Stomach smooth muscle (tissue), 2 donors: ENCODE data around the gene ARHGEF10L.

Experiments used
- H3K27ac ChIP-seq: one replicate; pipeline ENCODE4 v1.7.0; 2013; ENCODE audit warnings: mild to moderate bottlenecking, low read length, inconsistent platforms
- H3K27me3 ChIP-seq, 2 donors: one replicate each; pipeline ENCODE4 v1.7.0; 2013; ENCODE audit warnings: low read length in 2 of 2; ENCODE audit not compliant: insufficient read depth in 2 of 2, control insufficient read depth in 1 of 2
- H3K36me3 ChIP-seq, 2 donors: one replicate each; pipeline ENCODE4 v1.7.0; 2013; ENCODE audit warnings: low read length in 2 of 2; ENCODE audit not compliant: control insufficient read depth in 2 of 2, insufficient read depth in 2 of 2
- H3K4me1 ChIP-seq: one replicate; pipeline ENCODE4 v1.7.0; 2013; ENCODE audit warnings: low read length; ENCODE audit not compliant: control insufficient read depth, insufficient read depth
- H3K4me3 ChIP-seq, 2 donors: one replicate each; pipeline ENCODE4 v1.7.0; 2013; ENCODE audit warnings: low read length in 2 of 2
- H3K9ac ChIP-seq, 2 donors: one replicate each; pipeline ENCODE4 v1.7.0; 2013; ENCODE audit warnings: low read length in 2 of 2, mild to moderate bottlenecking in 1 of 2
- H3K9me3 ChIP-seq, 2 donors: one replicate each; pipeline ENCODE4 v1.7.0; 2013; ENCODE audit warnings: low read length in 2 of 2; ENCODE audit not compliant: control insufficient read depth in 2 of 2
- donor health status: healthy.
- donor health status: Pancreatic carcinoma.

The ARHGEF10L gene

DNA sequence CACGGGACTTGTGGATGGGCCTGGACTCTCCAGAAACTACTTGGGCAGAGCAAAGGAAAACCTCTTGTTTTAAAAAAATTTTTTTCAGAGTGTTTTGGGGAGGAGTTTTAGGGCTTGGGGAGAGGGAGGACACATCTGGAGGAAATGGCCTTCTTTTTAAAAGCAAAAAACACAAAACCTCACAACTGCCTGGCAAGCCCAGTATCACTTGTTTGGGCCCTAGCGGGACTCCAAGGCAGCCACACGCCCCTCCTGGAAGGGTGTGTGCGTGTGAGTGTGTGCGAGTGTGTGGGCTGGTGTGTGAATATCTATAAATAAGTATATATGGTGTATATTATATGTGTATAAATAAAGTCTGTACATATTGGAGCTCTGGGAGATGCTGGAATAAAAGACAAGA lies 158.0 kb downstream of the ARHGEF10L start:
- Histone ChIP-seq H3K36me3 (peaks cover 12 to 28% of the 10 kb centered on the region in 2 donors), H3K27ac (no peak overlapping the region)

DNA sequence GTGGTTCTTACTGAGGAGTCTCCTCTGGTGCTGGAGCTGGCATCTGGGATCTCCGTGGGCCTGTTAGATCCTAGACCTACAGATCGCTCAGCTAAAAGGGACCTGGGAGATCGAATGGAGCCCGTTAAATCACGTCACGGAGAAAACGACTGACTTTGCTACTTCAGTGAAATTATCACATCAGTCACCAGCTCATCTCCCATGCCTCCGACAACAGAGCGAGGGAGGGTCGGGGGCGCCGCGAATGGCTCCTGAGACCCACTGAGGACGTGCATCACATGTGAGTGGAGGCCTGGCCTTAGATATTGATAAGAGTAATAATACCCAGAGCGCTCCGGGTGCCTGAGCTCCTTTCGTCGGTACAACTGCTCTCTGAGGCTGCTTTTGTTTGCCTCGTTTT lies 160.1 kb downstream of the ARHGEF10L start:
- H3K4me3 ChIP-seq, result no peak overlapping the region
- no peak overlapping the region for H3K9ac ChIP-seq
- no peaks in the 10 kb centered on the region for H3K9me3 ChIP-seq
- H3K27ac ChIP-seq, result no peak overlapping the region
- no peaks in the 10 kb centered on the region for H3K27me3 ChIP-seq
- peaks cover 2% of the 10 kb centered on the region for H3K4me1 ChIP-seq
- H3K36me3 ChIP-seq, result peaks cover 5 to 10% of the 10 kb centered on the region in 2 donors

More for the DNA sequence above, 158.0 kb downstream of the ARHGEF10L start:
- Histone ChIP-seq H3K9me3 (no peaks in the 10 kb centered on the region), H3K27me3 (no peaks in the 10 kb centered on the region), H3K4me1 (peaks cover 2% of the 10 kb centered on the region), H3K4me3 (no peak overlapping the region), H3K9ac (no peak overlapping the region)

DNA sequence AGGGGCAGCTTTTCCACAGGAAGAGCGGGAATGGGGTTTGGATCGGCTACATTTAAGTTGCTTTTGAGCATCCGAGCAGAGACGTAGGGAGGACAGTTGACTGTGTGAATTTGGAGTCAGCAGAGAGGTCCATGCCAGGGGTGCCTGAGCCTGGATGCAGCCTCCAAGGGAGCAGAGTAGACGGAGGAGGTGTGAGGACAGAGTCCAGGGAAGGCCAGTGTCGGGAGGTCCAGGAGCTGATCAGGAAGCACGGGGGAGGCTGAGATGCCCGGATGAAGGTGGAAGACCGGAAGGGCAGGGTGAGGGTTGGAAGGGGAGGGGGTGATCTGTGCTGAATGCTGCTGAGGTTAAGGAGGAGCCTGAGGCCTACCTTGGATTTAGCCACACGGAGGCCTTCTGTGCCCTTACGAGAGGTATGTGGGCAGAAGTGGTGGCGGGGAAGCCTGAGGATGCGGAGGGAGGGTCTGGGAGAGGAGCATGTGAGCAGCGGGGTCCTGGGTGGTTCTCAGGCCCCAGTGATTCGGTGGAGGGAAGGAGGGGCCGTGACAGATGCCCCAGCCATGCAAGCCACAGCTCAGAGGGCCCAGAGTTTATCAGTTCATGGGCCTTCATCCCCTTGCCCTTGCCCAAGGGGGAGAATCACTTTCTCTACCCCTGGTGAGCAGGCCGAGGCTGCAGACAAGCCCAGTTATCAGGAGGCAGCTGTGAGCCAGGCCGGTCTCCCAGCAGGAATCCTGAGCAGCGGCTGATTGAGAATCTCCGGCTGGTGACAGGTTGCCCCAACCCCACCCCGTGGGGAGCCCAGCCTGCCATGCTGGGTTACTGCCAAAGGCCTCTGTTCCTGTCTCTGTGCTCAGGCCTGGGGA lies 161.7 kb downstream of the ARHGEF10L start:
- Histone ChIP-seq H3K4me3 (no peak overlapping the region), H3K4me1 (peaks cover 2% of the 10 kb centered on the region), H3K9ac (no peak overlapping the region), H3K9me3 (no peaks in the 10 kb centered on the region), H3K27ac (no peak overlapping the region), H3K27me3 (no peaks in the 10 kb centered on the region), H3K36me3 (peaks cover 0 to 6% of the 10 kb centered on the region in 2 donors)

DNA sequence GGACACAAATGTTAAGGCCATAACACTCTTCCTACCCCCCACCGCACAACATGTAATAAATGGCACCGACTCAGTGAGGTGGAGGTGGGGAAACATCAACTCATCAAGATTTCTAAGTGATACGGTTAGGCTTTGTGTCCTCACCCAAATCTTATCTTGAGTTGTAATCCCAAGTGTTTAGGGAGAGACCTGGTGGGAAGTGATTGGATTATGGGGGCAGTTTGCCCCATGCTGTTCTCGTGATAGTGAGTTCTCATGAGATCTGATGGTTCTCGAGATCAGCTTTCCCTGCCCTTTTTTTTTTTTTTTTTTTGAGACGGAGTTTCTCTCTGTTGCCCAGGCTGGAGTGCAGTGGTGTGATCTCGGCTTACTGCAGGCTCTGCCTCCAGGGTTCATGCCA lies 164.7 kb downstream of the ARHGEF10L start:
- Histone ChIP-seq H3K27me3 (no peaks in the 10 kb centered on the region), H3K9me3 (no peaks in the 10 kb centered on the region), H3K9ac (no peak overlapping the region), H3K36me3 (no peaks in the 10 kb centered on the region), H3K4me3 (no peak overlapping the region), H3K27ac (no peak overlapping the region), H3K4me1 (no peaks in the 10 kb centered on the region)

DNA sequence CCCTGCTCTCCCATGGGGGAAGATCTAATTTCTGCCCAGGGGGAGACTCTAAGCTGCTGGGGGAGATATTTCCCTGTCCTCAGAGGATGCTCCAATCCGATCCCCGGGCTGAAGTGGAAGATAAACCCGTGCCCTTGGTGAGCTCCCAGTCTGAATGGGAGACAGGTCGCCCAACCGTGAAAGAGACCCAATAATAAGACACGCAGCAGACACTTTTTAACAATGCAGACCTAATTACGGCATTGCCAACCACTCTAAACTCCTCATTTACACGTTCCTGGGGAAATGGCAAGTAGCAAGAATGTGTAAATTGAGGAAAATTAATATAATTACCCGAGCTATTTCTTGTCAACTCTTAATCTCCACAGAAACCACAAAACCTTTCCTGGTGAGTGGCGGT lies 166.9 kb downstream of the ARHGEF10L start:
- Histone ChIP-seq H3K9me3 (peaks cover 0 to 10% of the 10 kb centered on the region in 2 donors), H3K4me1 (no peaks in the 10 kb centered on the region), H3K9ac (no peak overlapping the region), H3K27ac (no peak overlapping the region), H3K27me3 (no peaks in the 10 kb centered on the region), H3K36me3 (no peaks in the 10 kb centered on the region), H3K4me3 (no peak overlapping the region)

DNA sequence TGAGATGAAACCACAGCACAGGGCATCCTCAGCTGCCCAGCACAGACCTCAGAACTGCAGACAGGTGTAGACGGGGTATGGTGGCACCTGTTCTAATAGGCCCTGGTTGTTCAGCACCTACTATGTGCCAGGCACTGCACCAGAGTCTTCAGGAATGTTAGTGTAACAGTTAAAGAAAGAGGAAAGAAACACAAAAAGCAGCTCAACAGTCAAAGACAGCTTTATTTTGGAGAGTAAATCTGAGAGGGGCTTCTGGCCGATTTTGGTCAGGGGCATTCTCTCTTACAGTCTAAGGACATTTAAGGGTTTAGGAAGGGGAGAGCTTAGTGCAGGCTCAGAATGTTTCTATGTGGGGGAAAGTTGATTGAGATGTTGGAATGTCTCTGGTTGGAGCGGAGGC lies 170.5 kb downstream of the ARHGEF10L start:
- Histone ChIP-seq H3K9me3 (peaks cover 0 to 12% of the 10 kb centered on the region in 2 donors), H3K27ac (no peak overlapping the region), H3K4me1 (no peaks in the 10 kb centered on the region), H3K36me3 (no peaks in the 10 kb centered on the region), H3K4me3 (no peak overlapping the region), H3K27me3 (peaks cover 0 to 3% of the 10 kb centered on the region in 2 donors), H3K9ac (no peak overlapping the region)

DNA sequence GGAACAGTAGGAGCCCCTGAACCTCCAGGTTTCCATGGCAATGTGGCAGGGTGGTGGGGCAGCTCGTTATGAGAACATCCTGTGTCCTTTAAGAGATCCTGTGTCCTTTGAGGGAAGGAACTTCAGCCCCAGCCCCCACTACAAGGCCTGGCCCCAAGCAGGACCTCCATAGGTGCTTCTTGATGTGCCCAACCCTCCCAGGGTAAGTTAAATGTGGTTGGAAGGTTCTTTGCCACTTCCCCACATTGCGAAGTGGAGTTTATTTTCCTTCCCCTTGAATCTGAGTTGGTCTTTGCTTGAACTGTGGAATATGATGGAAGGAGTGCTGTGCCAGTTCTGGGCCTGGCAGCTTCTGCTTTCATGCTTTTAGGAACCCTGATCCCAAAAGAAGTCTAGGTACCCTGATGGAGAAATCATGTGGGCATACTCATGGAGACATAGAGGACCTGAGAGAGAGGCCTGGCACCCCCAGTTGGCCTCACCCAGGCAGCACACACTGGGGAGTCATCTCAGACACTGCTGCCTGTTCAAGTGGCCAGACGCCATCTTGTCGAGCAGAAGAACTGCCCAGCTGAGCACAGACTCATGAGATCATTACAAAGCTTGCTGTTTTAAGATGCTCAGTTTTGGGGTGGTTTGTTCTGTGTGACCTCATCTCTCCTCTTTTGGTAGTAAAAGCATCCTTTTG lies 171.5 kb downstream of the ARHGEF10L start:
- Histone ChIP-seq H3K4me3 (no peak overlapping the region), H3K27ac (no peak overlapping the region), H3K27me3 (peaks cover 3% of the 10 kb centered on the region in 2 donors), H3K4me1 (no peaks in the 10 kb centered on the region), H3K9ac (no peak overlapping the region), H3K9me3 (peaks cover 0 to 12% of the 10 kb centered on the region in 2 donors), H3K36me3 (no peaks in the 10 kb centered on the region)

DNA sequence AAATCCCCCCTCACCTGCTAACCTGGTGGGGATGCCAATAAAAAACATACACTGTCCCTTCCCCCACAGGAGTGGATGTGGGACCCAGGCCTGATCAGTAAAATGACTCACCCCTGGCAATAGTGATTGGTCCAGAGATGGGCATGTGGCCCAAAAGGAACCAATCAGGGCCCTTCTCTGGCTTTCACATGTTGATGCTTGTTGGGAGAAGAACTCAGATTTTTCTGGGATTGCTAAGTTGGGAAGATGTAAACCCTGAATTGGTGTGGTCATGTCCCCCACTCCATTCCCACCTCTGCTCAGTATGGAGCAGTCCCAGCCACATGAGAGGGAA lies 172.0 kb downstream of the ARHGEF10L start:
- Histone ChIP-seq H3K4me3 (no peak overlapping the region), H3K27me3 (peaks cover 3% of the 10 kb centered on the region in 2 donors), H3K4me1 (no peaks in the 10 kb centered on the region), H3K36me3 (no peaks in the 10 kb centered on the region), H3K9me3 (peaks cover 0 to 12% of the 10 kb centered on the region in 2 donors), H3K27ac (no peak overlapping the region), H3K9ac (no peak overlapping the region)

DNA sequence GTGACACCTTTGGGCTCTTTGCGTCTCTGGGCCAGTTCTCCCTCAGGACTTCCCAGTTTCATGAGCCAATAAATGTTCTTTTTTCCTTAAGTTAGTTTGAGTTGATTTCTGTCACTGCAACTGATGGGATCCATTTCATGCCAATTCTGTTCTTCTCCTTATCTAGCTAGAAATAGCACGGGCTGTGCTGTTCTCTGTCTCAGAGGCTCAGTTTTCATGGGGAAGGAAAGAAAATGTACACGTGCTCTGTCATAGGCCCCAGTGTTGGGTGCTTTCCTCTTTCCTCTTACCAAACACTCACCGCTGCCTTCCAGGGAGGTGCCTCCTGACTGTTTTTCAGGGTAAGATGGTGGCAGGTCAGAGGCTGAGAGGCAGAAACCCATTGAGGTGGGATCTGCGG lies 172.4 kb downstream of the ARHGEF10L start:
- Histone ChIP-seq H3K27me3 (peaks cover 3% of the 10 kb centered on the region in 2 donors), H3K9me3 (peaks cover 0 to 12% of the 10 kb centered on the region in 2 donors), H3K4me1 (no peaks in the 10 kb centered on the region), H3K4me3 (no peak overlapping the region), H3K27ac (no peak overlapping the region), H3K9ac (no peak overlapping the region), H3K36me3 (no peaks in the 10 kb centered on the region)

DNA sequence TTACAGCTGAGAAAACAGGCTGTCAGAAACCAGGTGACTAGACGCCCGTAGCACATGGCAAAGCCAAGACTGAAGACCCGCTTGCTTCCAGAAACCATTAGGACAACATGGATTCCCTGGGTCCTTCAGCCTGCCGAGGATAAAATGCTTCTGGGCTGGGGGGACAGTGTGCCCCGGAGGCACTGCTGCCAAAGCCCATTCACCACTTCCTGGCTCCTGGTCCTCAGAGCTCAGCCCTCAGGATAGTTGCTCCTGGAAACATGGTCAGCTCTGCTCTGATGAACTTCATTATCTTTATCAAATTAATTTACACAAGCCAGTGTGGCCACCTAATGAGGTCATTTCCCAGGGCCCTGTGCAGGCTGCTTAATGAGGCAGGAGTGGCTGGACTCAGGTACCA lies 174.5 kb downstream of the ARHGEF10L start:
- H3K27me3 ChIP-seq, result peaks cover 3% of the 10 kb centered on the region in 2 donors
- peaks cover 0 to 12% of the 10 kb centered on the region in 2 donors for H3K9me3 ChIP-seq
- H3K4me3 ChIP-seq, result no peak overlapping the region
- H3K27ac ChIP-seq, result no peak overlapping the region
- no peak overlapping the region for H3K9ac ChIP-seq
- no peaks in the 10 kb centered on the region for H3K36me3 ChIP-seq
- no peaks in the 10 kb centered on the region for H3K4me1 ChIP-seq
